Fibroblast of the aortic adventitia (primary cell): ENCODE measurements around the gene COL23A1. TPM values are rescaled to one million over a fixed set of nuclear protein-coding genes. Genes with fewer than 3 reads are reported as not detected.

Experiments
- DNase-seq: peaks from one replicate; pipeline ENCODE4 v3.0.0-alpha.2; 2010; ENCODE audit warnings: low read depth
- H3K4me3 ChIP-seq: 2 replicates; pipeline ENCODE4 v1.5.1; 2011; ENCODE audit warnings: low read depth, mild to moderate bottlenecking, control low read depth, low read length, moderate library complexity
- total RNA-seq: library from RNA; depleted of rRNA; stranded (reverse); fragments of >200 nt; gene quantifications from 2 replicates; pipeline ENCODE4 v1.2.3, GENCODE V29; 2012; ENCODE audit warnings: low replicate concordance
- TF ChIP-seq, protein P1 (sequence below): IDR thresholded peaks from 2 replicates; pipeline ENCODE4 v1.5.1; 2011; ENCODE audit warnings: mild to moderate bottlenecking, low read length, control low read depth, inconsistent platforms; ENCODE audit not compliant: insufficient read depth

COL23A1 gene
- total RNA-seq, 1 donor = not detected

- H3K4me3 ChIP-seq = no peak overlapping the region
- DNase-seq = no peak
- TF ChIP-seq, protein P1, sequence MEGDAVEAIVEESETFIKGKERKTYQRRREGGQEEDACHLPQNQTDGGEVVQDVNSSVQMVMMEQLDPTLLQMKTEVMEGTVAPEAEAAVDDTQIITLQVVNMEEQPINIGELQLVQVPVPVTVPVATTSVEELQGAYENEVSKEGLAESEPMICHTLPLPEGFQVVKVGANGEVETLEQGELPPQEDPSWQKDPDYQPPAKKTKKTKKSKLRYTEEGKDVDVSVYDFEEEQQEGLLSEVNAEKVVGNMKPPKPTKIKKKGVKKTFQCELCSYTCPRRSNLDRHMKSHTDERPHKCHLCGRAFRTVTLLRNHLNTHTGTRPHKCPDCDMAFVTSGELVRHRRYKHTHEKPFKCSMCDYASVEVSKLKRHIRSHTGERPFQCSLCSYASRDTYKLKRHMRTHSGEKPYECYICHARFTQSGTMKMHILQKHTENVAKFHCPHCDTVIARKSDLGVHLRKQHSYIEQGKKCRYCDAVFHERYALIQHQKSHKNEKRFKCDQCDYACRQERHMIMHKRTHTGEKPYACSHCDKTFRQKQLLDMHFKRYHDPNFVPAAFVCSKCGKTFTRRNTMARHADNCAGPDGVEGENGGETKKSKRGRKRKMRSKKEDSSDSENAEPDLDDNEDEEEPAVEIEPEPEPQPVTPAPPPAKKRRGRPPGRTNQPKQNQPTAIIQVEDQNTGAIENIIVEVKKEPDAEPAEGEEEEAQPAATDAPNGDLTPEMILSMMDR = no peak
These were observed 261.1 kb downstream of the COL23A1 start for GRCh38 chr5:178328826-178329730.

DNA sequence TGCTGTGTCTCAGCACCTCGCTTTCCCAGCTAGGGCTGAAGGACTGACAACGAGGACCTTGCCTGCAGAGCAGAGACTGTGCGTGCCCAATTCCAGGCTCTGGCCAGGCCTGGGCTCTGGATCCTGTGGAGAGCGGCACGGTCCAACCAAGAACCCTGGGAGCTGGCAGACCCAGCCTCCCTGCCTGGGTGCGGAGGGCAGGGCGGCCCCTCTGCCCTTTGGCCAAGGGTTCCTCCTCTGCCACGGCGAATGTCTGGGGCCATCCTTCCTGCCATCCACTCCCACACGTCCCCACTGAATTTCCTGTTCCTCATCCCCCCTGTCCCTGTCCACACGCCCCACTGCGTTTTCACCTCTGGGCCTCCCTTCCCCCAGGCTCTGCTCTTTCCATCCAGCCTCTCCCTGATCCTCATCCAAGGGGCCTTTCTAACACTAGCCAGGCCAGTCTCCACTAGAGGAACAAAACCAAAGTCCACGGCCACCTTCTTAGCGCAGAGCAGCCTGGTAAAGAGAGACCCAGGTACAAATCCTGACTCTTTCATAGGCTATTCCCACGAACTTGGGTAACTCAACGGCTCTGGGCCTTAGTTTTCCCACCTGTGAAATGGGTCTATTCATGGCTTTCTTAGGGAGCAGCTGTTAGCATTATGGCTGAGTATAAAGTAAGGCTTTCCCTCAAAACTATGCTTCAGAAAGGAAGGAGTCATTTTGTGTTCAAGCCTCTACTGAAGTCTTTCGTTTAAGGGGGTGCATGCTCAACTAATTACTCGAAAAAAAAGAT, 262.1 kb downstream of the COL23A1 start:
- H3K4me3 ChIP-seq = no peak overlapping the region
- TF ChIP-seq, protein P1 = no peak
- DNase-seq = no peak

- no peak for DNase-seq
- no peak overlapping the region for H3K4me3 ChIP-seq
- TF ChIP-seq, protein P1 = no peak
These were observed 262.7 kb downstream of the COL23A1 start for GRCh38 chr5:178327446-178327845.

- TF ChIP-seq, protein P1 = no peak
- DNase-seq = no peak
- H3K4me3 ChIP-seq = no peak overlapping the region
These were observed 263.8 kb downstream of the COL23A1 start for GRCh38 chr5:178326374-178326715.

DNA sequence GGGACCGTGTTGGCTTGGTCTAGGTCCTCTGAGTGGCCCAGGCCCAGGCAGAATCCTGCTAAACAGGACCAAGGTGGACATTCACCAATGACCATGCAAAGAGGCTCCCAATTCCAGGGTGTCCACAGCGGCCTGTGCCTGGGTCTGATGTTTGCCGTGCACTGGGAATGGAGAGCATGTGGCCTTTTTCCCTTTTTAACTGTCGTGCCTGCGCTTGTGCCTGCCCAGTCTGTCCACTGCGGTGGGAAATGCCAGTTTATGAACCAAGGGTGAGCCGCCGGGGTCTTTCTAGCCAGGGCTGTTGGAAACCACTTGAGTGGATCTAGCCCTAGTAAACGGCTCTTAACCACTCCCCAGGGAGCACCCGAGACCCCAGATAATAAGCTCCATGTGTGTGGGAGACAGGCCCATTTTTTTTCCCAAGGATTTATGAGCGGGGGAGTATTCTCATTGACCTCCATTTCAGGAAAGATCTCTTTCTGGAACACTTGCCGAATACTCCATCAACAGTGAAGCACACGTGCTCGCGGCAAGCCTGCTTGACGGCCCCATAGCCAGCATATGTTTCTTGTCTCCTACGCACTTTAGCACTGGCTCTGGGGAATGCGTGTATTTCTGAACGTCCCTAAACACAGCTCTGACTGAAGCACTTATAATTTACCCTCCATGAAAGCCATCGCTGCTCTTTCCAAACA, 264.4 kb downstream of the COL23A1 start:
- no peak overlapping the region for H3K4me3 ChIP-seq
- TF ChIP-seq, protein P1 = no peak
- DNase-seq = no peak

GRCh38 chr5:178325311-178325678, 264.9 kb downstream of the COL23A1 start:
- H3K4me3 ChIP-seq = no peak overlapping the region
- TF ChIP-seq, protein P1 = no peak
- DNase-seq = no peak
